ENCODE data around the gene CA10.

The CA10 gene

DNA sequence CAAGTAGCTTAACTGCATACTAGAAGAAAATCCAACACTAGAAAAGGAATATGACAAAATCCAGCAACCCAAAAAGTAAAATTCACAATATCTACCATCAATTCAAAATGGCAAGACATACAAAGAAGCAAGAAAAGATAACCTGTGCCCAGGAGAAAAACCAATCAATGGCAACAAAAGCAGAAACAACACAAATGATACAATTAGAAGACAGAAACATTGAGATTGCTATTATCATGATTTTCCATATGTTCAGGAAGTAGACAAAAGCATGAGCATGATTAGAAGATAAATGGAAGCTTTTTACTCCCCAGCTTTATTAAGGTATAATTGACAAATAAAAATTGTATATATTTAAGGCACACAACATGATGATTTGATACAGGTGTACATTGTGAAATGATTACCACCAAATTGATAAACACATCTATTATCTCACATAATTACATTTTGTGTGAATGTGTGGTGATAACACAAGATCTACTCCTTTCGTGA lies 117.3 kb downstream of the CA10 start:
- no peak for DNase-seq

DNA sequence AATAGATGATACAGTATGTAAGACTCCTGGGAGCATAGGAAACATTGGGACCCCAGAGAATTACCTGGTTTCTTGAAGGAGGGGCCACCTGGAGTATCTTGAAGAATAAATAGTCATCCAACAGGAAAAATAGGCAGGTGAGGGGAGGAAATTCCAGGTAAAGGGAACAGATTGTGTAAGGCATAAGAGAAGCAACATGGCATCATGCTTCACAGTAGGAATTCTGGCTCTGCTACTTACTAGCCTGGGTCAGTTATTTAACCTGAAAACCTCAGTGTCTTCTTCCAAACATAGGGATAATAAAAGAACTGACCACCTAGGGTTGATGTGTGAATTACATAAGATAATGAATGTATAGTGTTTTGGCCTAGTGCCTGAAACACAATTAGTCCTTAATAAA lies 122.1 kb downstream of the CA10 start:
- DNase-seq = no peak

DNA sequence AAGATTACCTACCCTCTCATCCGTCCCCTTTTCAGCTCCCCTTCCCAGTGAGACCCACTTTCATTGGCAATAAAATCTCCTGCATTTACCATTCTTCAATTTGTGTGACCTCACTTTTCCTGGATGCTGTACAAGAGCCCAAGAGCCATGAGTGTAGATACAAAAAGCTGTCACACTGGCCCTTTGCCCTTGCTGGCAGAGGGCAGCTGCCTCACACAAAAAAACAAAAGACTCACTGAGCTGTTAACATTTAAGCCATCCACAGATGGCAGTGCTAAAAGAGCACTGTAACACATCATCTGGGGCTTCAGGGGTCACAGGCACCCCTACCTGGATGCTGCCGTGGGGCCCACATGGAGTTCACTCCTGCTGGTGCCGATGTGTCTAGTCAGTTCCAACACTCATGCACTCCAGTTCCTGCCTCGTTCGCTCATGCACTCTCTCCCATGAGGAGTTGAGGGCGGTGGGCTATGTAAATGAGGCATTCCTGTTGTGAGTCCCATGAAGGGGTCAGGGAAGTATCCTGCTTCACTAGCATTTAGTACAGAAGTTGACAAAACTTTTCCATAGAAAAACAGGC lies 123.1 kb downstream of the CA10 start:
- no peak for DNase-seq

DNA sequence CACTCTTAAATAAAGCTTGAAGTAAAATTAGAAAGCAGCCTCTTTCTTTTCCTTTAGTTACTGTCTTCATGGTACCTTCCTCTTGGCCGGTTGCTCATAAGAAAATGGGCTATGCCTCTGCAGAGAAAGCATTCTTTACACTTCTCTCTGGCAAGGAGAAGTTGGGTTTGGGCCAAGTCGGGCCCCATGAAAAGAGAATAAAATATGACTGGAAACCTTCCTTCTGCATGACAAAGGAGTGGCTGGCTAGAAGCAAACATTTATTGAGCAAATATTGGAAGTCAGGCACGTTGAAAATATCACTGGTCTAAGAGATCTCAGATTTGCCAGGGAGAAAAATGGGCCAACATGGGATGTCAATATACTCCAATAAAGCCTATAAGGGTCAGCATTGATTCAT lies 126.1 kb downstream of the CA10 start:
- no peak for DNase-seq

DNA sequence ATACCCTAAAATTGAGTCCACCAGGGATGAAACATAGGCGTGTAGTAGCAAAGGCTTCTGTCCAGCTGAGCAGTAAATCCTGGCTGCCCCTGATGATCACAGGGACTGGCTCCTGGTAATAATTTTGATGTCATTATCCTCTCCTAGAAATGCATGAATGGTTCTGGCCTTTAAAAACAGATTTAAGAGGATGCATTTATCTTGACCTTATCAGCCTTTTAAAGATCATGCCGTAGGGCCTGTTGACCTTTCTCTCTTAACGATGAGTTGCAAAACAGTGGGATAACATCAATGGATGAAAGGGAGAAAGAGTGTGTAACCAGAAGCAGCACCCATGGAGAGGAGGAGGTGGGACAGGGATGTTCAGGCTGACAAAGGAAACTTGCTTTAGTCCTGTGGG lies 128.5 kb downstream of the CA10 start:
- no peak for DNase-seq

DNA sequence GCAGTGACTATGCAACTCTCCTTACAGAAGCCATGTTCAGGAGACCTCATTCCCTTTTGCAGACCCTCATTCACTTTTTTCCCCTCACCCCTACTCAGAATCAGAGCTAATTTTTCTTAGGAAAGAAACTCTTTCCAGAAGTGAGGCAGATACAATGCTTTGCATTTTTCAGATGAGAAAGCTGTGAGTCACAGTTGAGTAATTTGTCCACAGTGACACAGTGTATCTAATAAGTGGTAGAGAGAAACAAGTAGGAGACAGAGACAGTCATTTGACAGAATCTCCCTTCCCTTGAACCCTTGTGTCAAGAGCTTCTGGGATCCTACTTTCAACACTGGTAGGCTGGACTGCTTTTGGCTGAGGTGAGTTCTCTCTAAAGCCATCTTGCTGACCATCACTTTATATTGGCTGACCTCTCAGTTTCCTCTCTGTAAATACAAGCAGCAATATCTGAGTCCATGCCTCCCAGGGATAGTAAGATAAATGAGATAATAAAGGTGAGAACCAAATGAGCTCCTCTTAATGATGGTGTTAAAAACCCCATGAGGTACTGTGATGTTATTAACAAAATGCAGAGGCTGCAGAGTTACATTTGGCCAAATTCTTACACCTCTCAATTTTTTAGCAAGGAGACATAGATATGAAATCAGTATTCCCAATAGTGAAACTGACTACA lies 130.8 kb downstream of the CA10 start:
- no peak for DNase-seq

DNA sequence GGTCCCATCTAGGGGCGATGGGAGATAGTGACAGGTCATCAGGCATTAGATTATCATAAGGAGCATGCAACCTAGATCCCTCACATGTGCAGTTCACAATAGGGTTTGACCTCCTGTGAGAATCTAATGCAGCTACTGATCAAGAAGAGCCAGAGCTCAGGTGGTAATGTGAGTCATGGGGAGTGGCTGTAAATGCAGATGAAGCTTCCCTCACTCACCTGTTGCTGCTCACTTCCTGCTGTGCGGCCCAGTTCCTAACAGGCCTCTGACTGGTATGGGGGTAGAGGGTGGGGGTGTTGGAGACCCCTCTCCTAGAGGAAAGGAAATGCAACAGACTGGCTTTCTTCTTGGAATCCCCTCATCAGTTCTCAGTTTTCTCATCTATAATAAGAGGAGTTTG lies 131.4 kb downstream of the CA10 start:
- no peak for DNase-seq

DNA sequence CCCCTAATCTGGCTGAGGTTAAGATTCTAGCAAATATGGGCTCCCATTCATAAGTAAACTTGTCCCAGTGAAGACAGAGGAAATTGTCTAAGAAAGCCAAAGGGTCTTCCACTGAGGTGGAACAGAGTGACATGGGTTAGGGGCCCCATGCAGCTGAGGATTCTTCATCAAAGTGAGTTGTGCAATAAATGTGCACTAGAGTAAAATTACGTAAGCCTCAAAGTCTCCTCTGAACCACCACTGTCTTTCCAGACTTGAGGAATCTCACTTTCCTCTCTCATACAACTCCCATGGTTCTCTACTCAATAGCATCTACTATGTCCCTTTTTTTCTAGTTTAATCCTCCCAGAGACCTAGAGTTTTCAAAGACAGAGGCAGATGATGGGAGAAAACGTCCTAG lies 132.4 kb downstream of the CA10 start:
- no peak for DNase-seq

DNA sequence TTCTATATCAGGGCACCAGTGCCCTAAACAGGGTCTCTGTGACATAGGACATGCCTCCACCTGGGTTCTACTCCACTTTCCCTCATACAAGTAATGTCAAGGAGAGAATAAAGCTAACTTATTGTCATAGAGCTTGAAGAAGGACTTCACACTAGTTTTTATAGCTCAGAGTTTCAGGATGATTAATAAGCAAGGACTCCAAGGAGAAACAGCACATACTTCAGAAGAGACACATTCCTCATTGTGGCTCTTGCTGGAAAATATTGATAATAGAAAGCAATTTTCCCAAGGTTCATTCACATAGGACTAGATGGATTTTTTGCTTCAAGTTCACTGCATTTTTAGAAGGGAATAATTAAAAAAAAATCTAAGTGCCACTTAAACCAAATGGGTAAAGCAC lies 133.3 kb downstream of the CA10 start:
- DNase-seq = no peak

DNA sequence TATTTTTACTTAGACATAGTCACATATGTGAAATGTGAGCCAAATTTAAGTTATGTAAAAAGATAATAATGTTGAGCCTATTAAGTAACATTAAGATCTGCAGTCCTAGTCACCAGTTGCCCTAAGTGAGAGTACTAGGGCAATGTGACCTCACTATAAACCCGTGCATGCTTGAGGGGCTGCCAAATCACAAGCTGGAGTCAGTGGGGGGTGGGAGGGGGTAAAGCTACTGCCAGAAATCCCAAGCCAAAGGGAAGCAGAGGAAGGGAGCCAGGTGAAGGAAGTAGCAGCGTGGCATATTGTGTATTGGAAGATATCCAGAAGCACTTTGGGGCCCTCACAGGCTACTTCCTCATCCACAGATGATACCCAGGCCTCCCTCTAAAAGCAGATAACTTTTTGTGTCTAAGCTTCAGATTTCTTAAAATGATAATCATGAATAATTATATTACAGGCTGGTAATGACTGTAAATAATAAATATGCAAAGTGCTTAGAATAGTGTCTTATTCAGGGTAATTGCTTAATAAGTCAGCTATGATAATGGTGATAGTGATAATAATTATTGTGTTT lies 134.1 kb downstream of the CA10 start:
- DNase-seq = no peak

DNA sequence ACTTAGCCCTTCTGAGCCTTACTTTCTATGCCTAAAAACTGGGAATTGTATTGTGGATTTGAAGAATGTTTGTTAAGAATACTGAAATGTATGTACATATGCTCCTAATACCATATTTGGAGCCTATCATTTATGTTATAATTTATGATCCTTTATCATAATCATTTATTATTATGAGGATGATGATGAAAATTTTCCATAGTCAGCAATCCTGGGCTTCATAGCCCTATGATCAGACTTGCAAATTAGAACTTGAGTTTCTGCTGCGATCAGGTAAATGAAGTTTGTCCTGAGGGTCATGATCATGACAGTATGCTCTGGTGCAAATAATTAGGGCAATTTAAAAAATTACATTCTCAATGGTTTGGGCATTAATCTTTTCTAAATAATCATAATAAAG lies 147.4 kb downstream of the CA10 start:
- DNase-seq = no peak

DNA sequence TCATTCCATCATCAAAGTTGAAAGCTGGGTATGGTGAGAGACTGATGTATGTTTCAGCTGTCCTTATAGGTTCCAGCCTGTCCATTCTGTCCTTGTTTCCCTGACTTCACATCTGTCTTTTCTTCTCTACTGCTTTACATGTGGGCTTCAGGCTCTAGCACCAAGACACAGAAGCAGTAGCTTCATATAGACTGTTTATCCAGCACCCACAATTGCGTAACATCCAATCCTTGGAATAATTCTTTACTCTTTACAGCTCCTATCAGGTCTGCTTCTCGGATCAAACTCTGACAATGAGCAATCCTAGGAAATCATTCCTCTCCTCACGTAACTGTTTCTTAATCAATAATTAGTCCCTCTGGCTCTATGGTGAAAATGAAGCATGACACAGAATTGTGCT lies 158.9 kb downstream of the CA10 start:
- DNase-seq = no peak

DNA sequence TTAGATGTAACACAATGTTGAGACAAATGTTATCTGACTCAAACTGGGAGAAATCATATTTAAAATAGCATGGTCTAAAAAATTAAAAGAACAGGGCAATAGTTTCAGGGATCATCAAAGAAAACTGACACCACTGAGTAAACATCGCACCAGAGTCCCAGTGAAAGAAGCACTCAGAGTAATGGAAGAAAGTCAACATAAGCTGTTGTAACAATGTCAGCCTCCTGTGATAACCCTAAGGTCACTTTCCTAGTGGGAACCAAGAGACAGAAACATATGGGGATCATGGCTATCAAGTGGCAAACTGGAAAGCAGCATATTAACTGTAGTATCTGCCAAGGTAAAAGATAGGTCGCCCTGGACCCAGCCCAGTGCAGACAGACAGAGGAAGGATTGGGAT lies 160.8 kb downstream of the CA10 start:
- no peak for DNase-seq

DNA sequence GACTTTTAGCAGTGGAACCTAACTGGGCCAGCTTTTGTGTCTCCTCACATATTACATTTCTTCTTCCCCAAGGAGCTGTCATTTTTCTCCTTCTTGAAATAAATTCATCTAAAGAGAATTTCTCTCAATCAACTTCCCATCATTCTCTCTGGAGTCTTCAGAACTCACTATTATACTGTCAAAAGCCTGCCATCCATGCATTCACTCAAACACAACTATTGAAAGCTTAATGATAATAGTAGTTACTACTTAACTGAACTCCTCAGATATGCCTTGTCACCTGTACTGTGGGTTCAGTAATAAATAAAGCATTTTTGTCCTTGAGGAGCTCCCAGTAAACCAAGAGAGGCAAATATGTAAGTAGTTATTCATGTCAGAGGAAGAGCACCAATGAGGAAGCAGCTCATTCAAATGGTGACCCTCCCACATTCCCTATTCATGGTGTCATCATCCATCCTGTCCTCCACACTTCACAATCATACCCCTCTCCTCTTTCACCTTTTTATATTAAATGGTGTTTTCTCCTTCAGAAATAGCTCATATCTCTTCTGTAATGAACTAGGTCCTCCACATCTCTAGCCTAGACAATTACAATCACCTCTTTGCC lies 162.6 kb downstream of the CA10 start:
- DNase-seq = no peak

DNA sequence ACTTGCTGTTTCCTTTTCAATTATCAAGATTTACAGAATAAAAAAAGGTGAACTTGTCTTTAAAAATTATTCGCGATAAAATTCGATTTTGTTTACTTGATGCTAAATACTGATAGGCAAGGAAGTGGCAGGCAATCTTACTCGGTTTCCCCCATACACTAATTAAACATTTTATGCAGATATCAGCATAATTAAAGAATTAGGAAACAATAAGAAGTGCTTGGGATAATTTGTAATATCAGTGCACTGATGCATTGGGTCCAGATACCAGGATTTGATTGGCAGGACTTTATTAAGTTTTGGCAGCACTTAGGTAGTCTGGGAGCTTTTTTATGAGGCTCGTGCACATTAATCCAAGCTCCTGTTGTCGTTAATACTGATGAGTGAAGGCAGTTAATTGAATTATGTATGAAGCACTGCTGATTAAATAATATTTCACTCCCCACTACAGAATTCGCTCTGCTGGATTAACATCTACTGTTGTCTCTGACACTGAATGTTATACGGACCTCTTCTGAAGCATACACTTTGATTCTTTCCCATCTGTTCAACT lies 165.6 kb downstream of the CA10 start:
- no peak for DNase-seq

DNA sequence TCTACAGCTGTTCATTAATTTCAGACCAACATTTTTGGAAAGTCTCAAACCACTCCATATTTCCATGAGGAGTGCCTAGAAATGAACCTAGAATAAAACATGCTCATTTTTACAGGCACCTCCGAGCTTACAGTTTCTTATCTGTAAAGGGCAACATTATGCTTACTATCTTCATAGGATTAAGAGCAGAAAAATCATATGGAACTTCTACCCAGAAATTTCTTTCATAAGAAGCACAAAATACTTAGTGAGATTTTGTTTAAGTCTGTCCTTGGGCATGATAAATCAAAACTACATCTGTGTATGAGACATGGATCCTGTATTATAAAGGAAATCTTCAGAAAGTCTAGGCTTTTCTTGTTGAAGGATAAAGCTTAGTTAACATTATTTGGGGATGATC lies 187.4 kb downstream of the CA10 start:
- no peak for DNase-seq

DNA sequence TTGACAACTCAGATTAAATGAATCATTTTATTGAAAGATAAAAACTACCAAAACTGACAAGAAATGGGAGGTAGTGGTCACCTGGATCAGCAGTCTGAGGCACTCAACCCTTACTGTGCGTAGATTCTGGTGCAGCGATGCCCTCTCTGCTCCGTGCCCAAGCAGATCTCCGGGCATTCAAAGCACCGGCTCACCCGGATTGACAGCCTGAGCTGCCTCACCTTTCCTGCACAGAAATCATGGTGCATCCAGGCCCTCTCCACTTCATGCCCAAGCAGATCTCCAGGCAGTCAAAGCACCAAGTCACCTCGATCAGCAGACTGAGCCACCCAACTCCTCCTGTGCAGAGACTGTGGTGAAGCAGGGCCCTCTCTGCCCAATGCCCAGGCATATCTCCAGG lies 196.8 kb downstream of the CA10 start:
- no peak for DNase-seq

DNA sequence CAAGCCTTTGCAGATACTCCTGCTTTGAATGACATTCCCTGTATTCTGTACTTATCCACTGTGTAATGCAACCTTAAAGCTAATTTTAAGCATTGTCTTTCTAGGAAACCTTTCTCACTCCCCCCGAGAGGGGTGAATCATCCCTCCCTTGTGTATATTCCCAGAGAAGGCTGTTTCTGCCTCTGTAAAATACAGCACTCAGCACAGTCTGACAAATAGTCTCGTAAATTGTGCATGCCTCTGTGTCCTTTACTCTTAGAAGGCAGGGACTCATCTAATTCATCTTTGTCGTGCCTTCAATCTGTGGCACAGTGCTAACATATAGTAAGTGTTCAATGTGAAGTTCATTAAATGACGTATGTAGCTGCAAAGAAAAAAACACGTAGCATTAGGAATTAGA lies 200.7 kb downstream of the CA10 start:
- DNase-seq = no peak

DNA sequence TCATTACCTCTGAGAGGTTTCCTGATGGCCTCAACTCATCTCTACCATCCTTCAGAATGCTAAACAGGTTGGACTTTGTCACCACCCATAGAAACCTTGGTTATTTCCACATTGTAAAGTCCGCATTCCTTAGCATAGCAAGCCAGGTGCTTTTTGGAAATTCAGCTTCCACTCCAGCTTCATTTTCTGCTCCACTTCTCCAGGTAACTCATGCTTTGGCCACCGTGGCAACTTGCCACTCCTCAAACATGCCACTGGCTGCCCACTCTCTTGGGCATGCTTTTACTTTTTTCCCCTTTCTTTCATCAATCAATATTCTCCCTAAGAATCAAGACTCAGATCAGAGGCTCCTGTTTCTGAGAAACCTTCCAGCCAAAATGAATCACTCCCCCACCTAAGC lies 203.3 kb downstream of the CA10 start:
- no peak for DNase-seq

DNA sequence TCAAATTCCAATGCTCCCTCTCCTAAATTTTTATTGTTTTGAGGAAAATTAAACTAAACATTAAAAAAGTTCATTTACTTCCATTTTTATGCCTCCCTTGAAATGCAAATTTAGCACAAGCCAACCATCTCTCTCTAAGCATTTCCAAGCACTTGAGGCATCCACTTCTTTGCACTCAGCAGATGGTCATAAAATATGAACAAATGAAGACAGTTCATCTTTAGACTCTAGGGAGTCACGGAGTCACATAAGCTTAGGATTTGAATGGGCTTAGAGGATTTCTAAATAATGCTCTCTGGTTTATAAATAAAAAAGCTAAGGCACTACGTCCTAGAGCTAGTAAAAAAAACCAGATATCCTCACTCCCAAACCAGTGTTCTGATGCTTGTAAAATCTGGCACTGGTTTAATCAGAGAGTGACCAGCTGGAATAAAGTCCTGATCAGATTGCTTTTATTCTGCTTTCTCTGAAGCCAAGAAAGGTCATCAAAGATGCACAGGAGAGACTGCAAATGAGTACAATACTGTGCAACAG lies 204.2 kb downstream of the CA10 start:
- no peak for DNase-seq

DNA sequence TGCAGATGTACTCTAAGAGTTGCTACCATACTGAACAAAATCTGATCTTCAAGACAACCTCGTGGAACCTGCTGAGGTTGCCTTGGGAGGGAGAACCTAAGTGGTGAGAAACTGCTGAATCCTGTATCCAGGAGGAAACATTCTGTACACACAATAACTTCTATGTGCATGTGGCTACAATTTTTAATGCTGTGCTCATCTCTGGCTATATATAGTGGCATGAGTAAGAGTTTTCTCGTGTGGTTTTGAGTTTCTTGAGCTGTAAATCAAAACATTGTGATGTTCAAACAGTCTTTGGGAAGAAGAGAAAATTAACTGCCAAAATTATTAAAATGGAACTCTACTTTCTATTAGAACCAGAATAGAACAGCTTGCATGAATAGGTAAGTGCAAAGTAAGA lies 206.8 kb downstream of the CA10 start:
- DNase-seq = no peak

DNA sequence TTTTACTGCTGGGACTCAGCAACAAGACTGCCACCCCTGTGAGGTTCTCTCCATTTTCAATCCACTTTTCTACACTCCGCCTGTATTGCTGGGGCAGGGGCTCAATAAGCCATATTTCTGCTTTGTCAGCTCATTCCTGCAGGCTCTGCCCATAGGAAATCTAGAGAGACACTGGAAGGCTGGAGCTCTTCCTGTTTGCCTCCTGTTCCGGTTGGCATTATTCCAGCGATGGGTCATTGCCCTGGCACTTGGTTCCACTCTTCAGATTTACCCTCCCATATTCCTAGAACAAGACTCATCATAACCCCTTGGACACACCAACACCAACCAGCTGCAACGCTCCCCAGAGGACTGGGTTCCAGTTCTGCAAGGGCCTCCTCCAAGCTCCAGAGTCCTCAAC lies 210.4 kb downstream of the CA10 start:
- DNase-seq = no peak

DNA sequence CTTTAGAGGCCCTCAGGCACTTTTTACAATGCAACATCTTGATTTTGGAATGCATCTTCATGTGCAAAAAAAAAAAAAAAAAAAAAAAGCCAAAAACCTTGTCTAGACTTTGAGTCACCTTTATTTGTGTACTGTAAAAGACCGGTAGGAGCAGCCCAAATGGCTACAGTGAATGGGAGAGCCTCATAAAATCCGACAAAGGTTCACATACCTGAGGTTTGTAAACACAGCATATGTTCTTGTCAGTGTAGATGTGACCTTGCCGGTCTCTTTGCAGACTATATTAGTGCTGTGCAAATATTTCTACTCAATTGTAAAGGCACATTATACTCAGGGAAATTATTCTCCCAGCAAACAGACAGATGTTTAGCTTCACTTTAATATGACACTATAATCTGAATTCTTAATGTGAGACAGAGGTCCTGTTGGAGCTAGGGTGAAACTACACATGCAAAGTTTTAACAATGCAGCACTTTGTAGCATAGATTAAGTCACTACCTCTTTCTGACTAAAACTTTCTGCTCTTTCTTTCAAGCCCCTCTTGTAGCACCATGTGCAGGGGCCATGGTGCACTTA lies 211.3 kb downstream of the CA10 start:
- no peak for DNase-seq
